Stimulated activated CD4-positive, alpha-beta T cell treated with anti-CD3 and anti-CD28 coated beads, Interleukin-4, amount 100 ng/mL, for 48 hours (primary cell): ENCODE results near the gene HAAO.

Experiments used
- DNase-seq, 2 donors: peaks; one replicate each; pipeline ENCODE4 v3.0.0-alpha.2; 2020; ENCODE audit warnings: low read depth in 2 of 2

HAAO gene

GRCh38 chr2:42793334-42794270, 1.2 kb upstream of the HAAO start:
- no peak for DNase-seq

- DNase-seq: peak in 1 of 2 donors; percentile 16
Measured at GRCh38 chr2:42792087-42792582, 248 bp downstream of the HAAO start.

GRCh38 chr2:42791606-42792005, 777 bp downstream of the HAAO start:
- no peak for DNase-seq

GRCh38 chr2:42789751-42790150, 2.6 kb downstream of the HAAO start:
- DNase-seq: no peak

- no peak for DNase-seq
Measured at GRCh38 chr2:42788882-42789281, 3.5 kb downstream of the HAAO start.

GRCh38 chr2:42788478-42788793, 3.9 kb downstream of the HAAO start:
- no peak for DNase-seq

GRCh38 chr2:42787788-42788477, 4.5 kb downstream of the HAAO start:
- no peak for DNase-seq

GRCh38 chr2:42787424-42787787, 5.0 kb downstream of the HAAO start:
- no peak for DNase-seq

GRCh38 chr2:42786561-42787345, 5.6 kb downstream of the HAAO start:
- no peak for DNase-seq

GRCh38 chr2:42784204-42784880, 8.0 kb downstream of the HAAO start:
- no peak for DNase-seq

- DNase-seq: no peak
Measured at GRCh38 chr2:42783511-42783910, 8.9 kb downstream of the HAAO start.

- DNase-seq: no peak
Measured at GRCh38 chr2:42781181-42781580, 11.2 kb downstream of the HAAO start.

GRCh38 chr2:42777883-42778805, 14.2 kb downstream of the HAAO start:
- DNase-seq: no peak

- no peak for DNase-seq
Measured at GRCh38 chr2:42775810-42776209, 16.6 kb downstream of the HAAO start.

GRCh38 chr2:42775186-42775585, 17.2 kb downstream of the HAAO start:
- DNase-seq: no peak

- DNase-seq: no peak
Measured at GRCh38 chr2:42771546-42772153, 20.7 kb downstream of the HAAO start.

GRCh38 chr2:42770288-42771131, 21.9 kb downstream of the HAAO start:
- DNase-seq: no peak

- DNase-seq: no peak
Measured at GRCh38 chr2:42769583-42770287, 22.6 kb downstream of the HAAO start.
